Sigmoid colon (tissue), 7 donors: Measurements from ENCODE around the gene ACP2. TPM values are rescaled to one million over a fixed set of nuclear protein-coding genes. Genes with fewer than 3 reads are reported as not detected.

Experiments used
- DNase-seq: peaks from one replicate; pipeline ENCODE4 v3.0.0-alpha.2; 2019
- H3K27ac ChIP-seq, 4 donors: fragments of 200-600 bp; sonication (generic); one replicate each; pipeline ENCODE4 v1.5.1; 2016 to 2019; ENCODE audit warnings: mild to moderate bottlenecking in 1 of 4
- H3K27me3 ChIP-seq, 3 donors: fragments of 200-600 bp; sonication (generic); one replicate each; pipeline ENCODE4 v1.5.1; 2019; ENCODE audit warnings: mild to moderate bottlenecking in 1 of 3
- H3K36me3 ChIP-seq, 4 donors: fragments of 200-600 bp; sonication (generic); one replicate each; pipeline ENCODE4 v1.5.1; 2016 to 2019
- H3K4me1 ChIP-seq, 4 donors: fragments of 200-600 bp; sonication (generic); one replicate each; pipeline ENCODE4 v1.5.1; 2017 to 2019
- H3K4me3 ChIP-seq, 4 donors: fragments of 200-600 bp; sonication (generic); one replicate each; pipeline ENCODE4 v1.5.1; 2017 to 2019; ENCODE audit warnings: mild to moderate bottlenecking in 2 of 4, moderate library complexity in 1 of 4
- H3K9me3 ChIP-seq, 4 donors: fragments of 200-600 bp in 3 of 4; sonication (generic) in 3 of 4; one replicate each; pipeline versions ENCODE4 v1.5.1 to v1.6.1; 2013 to 2019
- CTCF ChIP-seq, 4 experiments: fragments of 450-650 bp in 3 of 4; fragments of 200-600 bp in 1 of 4; IDR thresholded peaks; one replicate each; pipeline ENCODE4 v1.5.1; 2016 to 2019; ENCODE audit warnings: antibody characterized with exemption in 4 of 4, mild to moderate bottlenecking in 3 of 4, moderate library complexity in 2 of 4
- EP300 ChIP-seq, 4 donors: sonication (generic); formaldehyde crosslinking; IDR thresholded peaks; one replicate each; pipeline ENCODE4 v1.6.1; 2017; ENCODE audit warnings: antibody characterized with exemption in 4 of 4
- POLR2A ChIP-seq, 2 donors: fragments of 450-650 bp; IDR thresholded peaks; one replicate each; pipeline ENCODE4 v1.6.1; 2016; ENCODE audit warnings: antibody characterized with exemption in 2 of 2, mild to moderate bottlenecking in 2 of 2, moderate library complexity in 2 of 2
- POLR2AphosphoS5 ChIP-seq, 4 donors: sonication (generic); formaldehyde crosslinking; IDR thresholded peaks; one replicate each; pipeline ENCODE4 v1.6.1; 2017; ENCODE audit warnings: antibody characterized with exemption in 4 of 4
- whole genome bisulfite sequencing, 2 donors: extraction: QIAGEN DNeasy Blood & Tissue Kit; methylation state at CpG; one replicate each; pipeline ENCODE4 v1.1.7; 2013; 5-methylcytosine and 5-hydroxymethylcytosine counted together
- intact Hi-C: fragments of 100-400 bp; cut with DNase I; formaldehyde crosslinking; loops from one replicate; pipeline ENCODE4 v1.15.1; 2023
- polyA plus RNA-seq, 3 donors: library from polyadenylated mRNA; stranded (reverse); fragments of 200-250 nt; gene quantifications; one replicate each; pipeline ENCODE4 v1.2.3, GENCODE V29; 2013
- total RNA-seq, 4 donors: library from RNA; depleted of rRNA; stranded (reverse); fragments of >200 nt; gene quantifications; one replicate each; pipeline ENCODE4 v1.1.0, GENCODE V29; 2016
- donor health status: healthy with polysubstance abuse.
- donor health status: Bipolar disorder and iron deficiency.
- donor health status: healthy.

The ACP2 gene
- total and polyA plus RNA-seq, 7 donors: 15.6 to 54.0 (median 31.0) TPM

- peaks cover 0 to 3% (median 2%) of the 10 kb centered on the region in 4 donors for H3K4me1 ChIP-seq
- no peak for DNase-seq
- no peak for TF ChIP-seq POLR2AphosphoS5 (IDR thresholded peaks at IDR 0.05)
- TF ChIP-seq CTCF (IDR thresholded peaks at IDR 0.05): no peak
- no peak for TF ChIP-seq POLR2A (IDR thresholded peaks at IDR 0.05)
- TF ChIP-seq EP300 (IDR thresholded peaks at IDR 0.05): no peak
- peaks cover 44 to 85% (median 62%) of the 10 kb centered on the region in 4 donors for H3K36me3 ChIP-seq
- H3K4me3 ChIP-seq: no peak overlapping the region
- H3K27me3 ChIP-seq: no peaks in the 10 kb centered on the region
- WGBS, 2 donors: 94 to 95% methylated on average over 3 of the region's 3 CpGs
- no peak overlapping the region for H3K27ac ChIP-seq
- intact Hi-C loops: no loop called here
- no peaks in the 10 kb centered on the region for H3K9me3 ChIP-seq
Measured at GRCh38 chr11:47241841-47242301, 6.7 kb downstream of the ACP2 start.

- Histone ChIP-seq H3K9me3 (no peaks in the 10 kb centered on the region), H3K4me3 (no peak overlapping the region), H3K27me3 (no peaks in the 10 kb centered on the region), H3K4me1 (peaks cover 0 to 5% (median 2%) of the 10 kb centered on the region in 4 donors), H3K36me3 (peaks cover 40 to 80% (median 53%) of the 10 kb centered on the region in 4 donors), H3K27ac (no peak overlapping the region)
- TF ChIP-seq EP300 (IDR thresholded peaks at IDR 0.05) (no peak), POLR2A (IDR thresholded peaks at IDR 0.05) (no peak), POLR2AphosphoS5 (IDR thresholded peaks at IDR 0.05) (no peak), CTCF (IDR thresholded peaks at IDR 0.05) (no peak)
- no peak for DNase-seq
- 93 to 97% methylated on average over 10 of the region's 10 CpGs for WGBS, 2 donors
- intact Hi-C loops: no loop called here
Measured at GRCh38 chr11:47239852-47240251, 8.8 kb downstream of the ACP2 start.

- TF ChIP-seq POLR2A (IDR thresholded peaks at IDR 0.05) (no peak), CTCF (IDR thresholded peaks at IDR 0.05) (no peak), EP300 (IDR thresholded peaks at IDR 0.05) (no peak), POLR2AphosphoS5 (IDR thresholded peaks at IDR 0.05) (no peak)
- peaks cover 0 to 17% (median 12%) of the 10 kb centered on the region in 4 donors for H3K4me1 ChIP-seq
- intact Hi-C loops: no loop called here
- 90 to 93% methylated on average over 5 of the region's 5 CpGs for WGBS, 2 donors
- H3K27me3 ChIP-seq: no peaks in the 10 kb centered on the region
- H3K4me3 ChIP-seq: no peak overlapping the region
- H3K9me3 ChIP-seq: no peaks in the 10 kb centered on the region
- no peak for DNase-seq
- no peak overlapping the region for H3K27ac ChIP-seq
- H3K36me3 ChIP-seq: peaks cover 18 to 55% (median 25%) of the 10 kb centered on the region in 4 donors
Measured at GRCh38 chr11:47236482-47236881, 12.1 kb downstream of the ACP2 start.

DNA sequence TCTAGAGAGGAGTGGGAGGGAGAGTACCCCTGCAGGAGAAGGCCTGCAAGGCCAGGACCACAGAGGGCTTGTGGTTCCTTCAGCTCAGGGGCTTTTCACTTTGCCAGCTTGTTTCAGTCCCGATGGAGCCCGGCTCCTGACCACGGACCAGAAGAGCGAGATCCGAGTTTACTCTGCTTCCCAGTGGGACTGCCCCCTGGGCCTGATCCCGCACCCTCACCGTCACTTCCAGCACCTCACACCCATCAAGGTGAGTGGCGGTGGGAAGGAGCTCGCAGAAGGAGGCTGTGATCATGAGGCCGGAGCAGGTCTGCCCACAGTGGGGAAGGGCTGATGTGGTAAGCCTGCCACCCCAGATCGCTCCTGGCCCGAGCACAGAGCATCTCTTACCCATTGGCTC lies 13.5 kb downstream of the ACP2 start:
- Histone ChIP-seq H3K9me3 (no peaks in the 10 kb centered on the region), H3K4me3 (no peak overlapping the region), H3K27ac (peak overlapping the region; percentile 18 to 67 (median 58)), H3K27me3 (no peaks in the 10 kb centered on the region), H3K36me3 (peaks cover 15 to 48% (median 19%) of the 10 kb centered on the region in 4 donors), H3K4me1 (peaks cover 0 to 17% (median 12%) of the 10 kb centered on the region in 4 donors)
- no peak for TF ChIP-seq POLR2AphosphoS5 (IDR thresholded peaks at IDR 0.05)
- DNase-seq: no peak
- WGBS, 2 donors: 94 to 96% methylated on average over 12 of the region's 12 CpGs
- intact Hi-C loops: no loop called here

DNA sequence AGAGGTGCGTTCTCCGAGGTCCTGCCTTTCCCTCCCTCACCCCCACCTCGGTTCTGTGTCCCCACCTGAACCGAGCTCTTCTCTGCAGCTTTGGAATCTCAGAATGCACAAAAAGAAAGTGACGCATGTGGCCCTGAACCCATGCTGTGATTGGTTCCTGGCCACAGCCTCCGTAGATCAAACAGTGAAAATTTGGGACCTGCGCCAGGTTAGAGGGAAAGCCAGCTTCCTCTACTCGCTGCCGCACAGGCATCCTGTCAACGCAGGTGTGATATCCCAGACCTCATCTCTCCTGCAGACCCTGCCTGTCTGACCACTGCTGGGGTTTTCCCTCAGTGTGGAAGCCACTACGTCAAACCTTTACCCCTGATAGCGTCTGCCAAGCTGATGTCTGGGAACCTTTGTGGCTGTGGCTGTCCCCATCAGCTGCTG lies 13.9 kb downstream of the ACP2 start:
- H3K4me3 ChIP-seq: peak overlapping the region in 2 of 4 donors; percentile 3 to 12
- WGBS, 2 donors: 60 to 67% methylated on average over 12 of the region's 12 CpGs
- peak in 1 of 4 donors; percentile 18 for TF ChIP-seq POLR2AphosphoS5 (IDR thresholded peaks at IDR 0.05)
- no peak for TF ChIP-seq POLR2A (IDR thresholded peaks at IDR 0.05)
- H3K36me3 ChIP-seq: peaks cover 10 to 48% (median 14%) of the 10 kb centered on the region in 4 donors
- no peaks in the 10 kb centered on the region for H3K9me3 ChIP-seq
- intact Hi-C loops: no loop called here
- peak overlapping the region; percentile 18 to 67 (median 58) for H3K27ac ChIP-seq
- peaks cover 0 to 17% (median 12%) of the 10 kb centered on the region in 4 donors for H3K4me1 ChIP-seq
- DNase-seq: peak; percentile 85
- no peaks in the 10 kb centered on the region for H3K27me3 ChIP-seq
